Progenitor cell of endocrine pancreas (in vitro differentiated cells): Measurements from ENCODE around the gene ANKRD18B. TPM values are rescaled to one million over a fixed set of nuclear protein-coding genes. Genes with fewer than 3 reads are reported as not detected.
"Not testable (repeated sequence)": the region's sequence is repeated elsewhere in the genome, so short reads cannot be mapped to it uniquely, and the experiment has no call there.

ENCODE experiments used
- DNase-seq: peaks from one replicate; pipeline ENCODE4 v3.0.0; 2021; ENCODE audit warnings: low spot score; ENCODE audit not compliant: unreplicated experiment
- H3K27ac Mint-ChIP-seq: 2 replicates; pipeline ENCODE4 v1.8.0; 2021; ENCODE audit warnings: mild to moderate bottlenecking, moderate library complexity, mixed read lengths
- H3K27me3 Mint-ChIP-seq: 2 replicates; pipeline ENCODE4 v1.8.0; 2021; ENCODE audit warnings: mixed read lengths
- H3K36me3 Mint-ChIP-seq: 2 replicates; pipeline ENCODE4 v1.8.0; 2022; ENCODE audit warnings: mixed read lengths; ENCODE audit not compliant: insufficient read depth
- H3K4me1 Mint-ChIP-seq: 2 replicates; pipeline ENCODE4 v1.8.0; 2021; ENCODE audit warnings: low read depth, mixed read lengths
- H3K4me3 Mint-ChIP-seq: 2 replicates; pipeline ENCODE4 v1.8.0; 2021; ENCODE audit warnings: low read depth, mild to moderate bottlenecking, moderate library complexity, mixed read lengths
- H3K9me3 Mint-ChIP-seq: 2 replicates; pipeline ENCODE4 v1.8.0; 2021; ENCODE audit warnings: low read depth, mixed read lengths
- CTCF ChIP-seq: fragments of 200-600 bp; sonication (generic); IDR thresholded peaks from one replicate; pipeline ENCODE4 v1.5.0; 2021; ENCODE audit warnings: antibody characterized with exemption, mild to moderate bottlenecking; ENCODE audit not compliant: unreplicated experiment
- total RNA-seq: library from RNA; stranded (reverse); gene quantifications from 2 replicates; pipeline ENCODE4 v1.2.1, GENCODE V29; 2021

Gene ANKRD18B
- total RNA-seq, 1 donor from 2014 or later = 2.3 TPM

- H3K27me3 Mint-ChIP-seq = peaks cover 22% of the 10 kb centered on the region
- no peaks in the 10 kb centered on the region for H3K36me3 Mint-ChIP-seq
- H3K4me3 Mint-ChIP-seq = no peak overlapping the region
- H3K4me1 Mint-ChIP-seq = no peaks in the 10 kb centered on the region
- TF ChIP-seq CTCF = no peak
- H3K9me3 Mint-ChIP-seq = no peaks in the 10 kb centered on the region
- no peak for DNase-seq
- H3K27ac Mint-ChIP-seq = no peak overlapping the region
Observed at GRCh38 chr9:33614001-33614687, 90.1 kb downstream of the ANKRD18B start.

- not testable (repeated sequence) for H3K4me3 Mint-ChIP-seq, H3K9me3 Mint-ChIP-seq, H3K27ac Mint-ChIP-seq, DNase-seq, H3K36me3 Mint-ChIP-seq, H3K4me1 Mint-ChIP-seq
- H3K27me3 Mint-ChIP-seq = peaks cover 27% of the 10 kb centered on the region
Observed at GRCh38 chr9:33618370-33618769, 94.3 kb downstream of the ANKRD18B start.

GRCh38 chr9:33619666-33620404, 95.8 kb downstream of the ANKRD18B start:
- Mint-ChIP-seq H3K36me3 (no peaks in the 10 kb centered on the region), H3K4me3 (no peak overlapping the region), H3K9me3 (no peaks in the 10 kb centered on the region), H3K27ac (no peak overlapping the region), H3K4me1 (peaks cover 1% of the 10 kb centered on the region), H3K27me3 (peaks cover 34% of the 10 kb centered on the region)
- no peak for TF ChIP-seq CTCF
- no peak for DNase-seq

- no peak for TF ChIP-seq CTCF
- Mint-ChIP-seq H3K9me3 (no peaks in the 10 kb centered on the region), H3K36me3 (no peaks in the 10 kb centered on the region), H3K4me3 (no peak overlapping the region), H3K27me3 (peaks cover 38% of the 10 kb centered on the region), H3K4me1 (peaks cover 1% of the 10 kb centered on the region), H3K27ac (no peak overlapping the region)
- DNase-seq = no peak
Observed at GRCh38 chr9:33620738-33621439, 96.8 kb downstream of the ANKRD18B start.

Other genes starting within 250 kb of the ANKRD18B start
- 29.4 and 32.0 TPM in 2 replicates for gene NFX1, start 233.7 kb upstream of the ANKRD18B start, total RNA-seq
- 3.3 and 4.4 TPM in 2 replicates for gene AQP7, start 121.7 kb upstream of the ANKRD18B start, total RNA-seq
- gene AQP3, start 76.7 kb upstream of the ANKRD18B start, total RNA-seq = 6.3 and 6.9 TPM in 2 replicates
- 29.6 and 32.7 TPM in 2 replicates for gene NOL6, start 50.3 kb upstream of the ANKRD18B start, total RNA-seq